NCI-H1105 (cell line): ENCODE data around the gene JPT1.
"Not testable (repeated sequence)": the region's sequence is repeated elsewhere in the genome, so short reads cannot be mapped to it uniquely, and the experiment has no call there.

Source experiments
- DNase-seq: peaks from one replicate; lab custom pipeline; 2025; lab: John Stamatoyannopoulos, UW

JPT1 gene

GRCh38 chr17:75129576-75129975, 24.7 kb downstream of the JPT1 start:
- DNase-seq = no peak

GRCh38 chr17:75128694-75129505, 25.4 kb downstream of the JPT1 start:
- no peak for DNase-seq

- DNase-seq = not testable (repeated sequence)
Observed at GRCh38 chr17:75127936-75128335, 26.4 kb downstream of the JPT1 start.

DNA sequence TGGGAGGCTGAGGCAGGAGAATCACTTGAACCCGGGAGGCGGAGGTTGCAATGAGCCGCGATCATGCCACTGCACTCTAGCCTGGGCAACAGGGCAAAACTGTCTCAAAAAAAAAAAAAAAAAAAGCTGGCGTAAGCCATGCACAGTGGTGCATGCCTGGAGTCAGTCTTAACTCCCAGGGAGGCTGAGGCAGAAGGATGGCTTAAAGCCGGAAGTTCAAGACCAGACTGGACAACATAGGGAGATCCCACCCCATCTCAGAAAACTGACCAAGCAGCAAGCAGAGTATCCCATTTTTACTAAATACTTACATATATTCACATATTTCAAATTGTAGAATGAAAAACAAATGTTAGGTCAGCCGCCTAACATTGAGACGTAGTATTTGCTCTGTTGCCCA, 27.4 kb downstream of the JPT1 start:
- DNase-seq = no peak

DNA sequence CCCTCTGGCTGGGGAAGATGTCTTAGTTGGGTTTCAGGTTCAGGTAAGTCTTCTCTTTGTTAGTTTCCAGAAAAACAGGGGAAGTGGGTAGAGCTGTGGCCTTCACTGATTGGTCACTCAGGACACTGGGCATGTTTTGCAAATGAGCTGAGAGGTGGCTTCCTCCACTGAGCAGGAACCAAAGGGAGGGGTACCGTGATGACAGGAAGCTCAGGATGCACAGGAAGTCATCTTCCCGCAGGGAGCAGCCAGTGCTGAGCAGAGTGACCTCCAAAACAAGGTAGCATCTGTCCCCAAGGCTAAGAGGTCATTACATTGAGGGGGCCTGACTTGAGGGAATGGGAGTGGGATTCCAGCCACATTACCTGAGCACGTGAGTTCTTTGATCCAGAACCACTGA, 28.3 kb downstream of the JPT1 start:
- no peak for DNase-seq

DNA sequence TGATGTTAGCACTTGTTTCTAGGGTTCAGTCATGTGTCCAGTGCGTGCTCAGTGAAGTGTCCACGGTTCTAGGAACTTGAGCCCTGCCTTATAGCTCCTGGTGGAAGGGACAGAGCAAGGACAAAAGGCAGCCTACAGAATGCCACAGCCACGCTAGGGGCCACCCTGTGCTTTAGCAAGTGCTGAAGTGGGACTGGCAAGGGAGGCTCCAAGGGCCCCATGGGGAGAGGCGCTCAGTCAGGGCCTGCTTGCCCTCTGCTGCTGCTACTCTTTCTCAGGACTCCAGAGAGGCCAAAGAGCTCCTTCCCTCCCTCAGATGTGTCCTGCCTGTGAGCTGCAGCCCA, 29.5 kb downstream of the JPT1 start:
- no peak for DNase-seq

DNA sequence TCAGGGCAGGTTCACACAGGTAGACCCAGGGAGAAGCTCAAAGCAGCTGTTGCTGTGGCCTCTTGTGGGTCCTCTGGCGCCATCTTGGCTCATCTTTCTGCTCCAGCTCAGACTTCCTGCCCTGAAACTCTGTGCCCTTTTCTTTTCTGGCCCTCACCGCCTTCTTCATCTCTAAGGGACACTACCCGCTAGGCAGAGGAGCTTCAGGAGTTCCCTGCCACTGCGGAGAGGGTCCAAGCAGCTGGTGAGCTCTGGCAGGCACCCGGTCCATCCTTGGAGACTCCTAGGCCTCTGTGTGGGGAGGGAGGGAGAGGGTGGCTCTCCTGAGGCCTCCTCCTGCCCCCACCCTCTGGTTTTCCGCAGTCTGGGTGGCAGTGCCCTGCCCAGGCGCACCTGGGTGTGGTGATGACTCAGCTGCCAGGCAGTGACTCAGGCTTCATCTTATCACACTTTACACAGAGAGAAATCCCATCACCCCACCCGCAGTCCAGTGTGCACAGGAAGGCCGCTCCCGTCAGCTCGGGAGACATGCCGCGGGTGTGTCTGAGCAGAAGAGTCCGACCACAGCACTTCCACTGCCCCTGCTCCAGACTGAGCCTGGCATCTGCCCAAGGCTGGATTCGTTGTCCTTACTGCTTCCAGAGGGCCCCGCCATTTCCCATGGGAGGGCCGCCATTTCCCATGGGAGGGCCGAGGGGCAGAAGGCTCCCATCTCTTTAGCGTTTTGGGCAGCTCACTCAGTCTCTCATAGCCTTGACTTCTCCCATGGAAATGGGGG, 30.1 kb downstream of the JPT1 start:
- no peak for DNase-seq

GRCh38 chr17:75118307-75118706, 36.0 kb downstream of the JPT1 start:
- no peak for DNase-seq

GRCh38 chr17:75116737-75117136, 37.6 kb downstream of the JPT1 start:
- no peak for DNase-seq

DNA sequence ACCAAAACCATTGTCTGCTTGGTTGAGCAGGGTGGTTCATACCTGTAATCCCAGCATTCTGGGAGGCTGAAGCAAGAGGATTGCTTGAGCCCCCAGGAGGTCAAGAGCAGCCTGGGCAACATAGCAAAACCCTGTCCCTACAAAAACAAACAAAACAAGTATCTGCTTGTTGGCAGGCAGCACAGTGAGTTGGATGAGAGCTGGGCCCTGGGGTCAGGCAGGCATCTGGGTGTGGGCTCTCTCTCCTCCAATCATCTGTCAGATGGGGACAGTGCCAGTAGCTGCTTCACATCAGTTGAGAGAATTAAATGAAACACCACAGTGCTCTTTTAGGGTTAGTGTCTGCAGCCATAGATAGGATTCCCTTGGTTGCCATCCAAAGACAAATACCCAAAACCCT, 38.8 kb downstream of the JPT1 start:
- DNase-seq = no peak

DNA sequence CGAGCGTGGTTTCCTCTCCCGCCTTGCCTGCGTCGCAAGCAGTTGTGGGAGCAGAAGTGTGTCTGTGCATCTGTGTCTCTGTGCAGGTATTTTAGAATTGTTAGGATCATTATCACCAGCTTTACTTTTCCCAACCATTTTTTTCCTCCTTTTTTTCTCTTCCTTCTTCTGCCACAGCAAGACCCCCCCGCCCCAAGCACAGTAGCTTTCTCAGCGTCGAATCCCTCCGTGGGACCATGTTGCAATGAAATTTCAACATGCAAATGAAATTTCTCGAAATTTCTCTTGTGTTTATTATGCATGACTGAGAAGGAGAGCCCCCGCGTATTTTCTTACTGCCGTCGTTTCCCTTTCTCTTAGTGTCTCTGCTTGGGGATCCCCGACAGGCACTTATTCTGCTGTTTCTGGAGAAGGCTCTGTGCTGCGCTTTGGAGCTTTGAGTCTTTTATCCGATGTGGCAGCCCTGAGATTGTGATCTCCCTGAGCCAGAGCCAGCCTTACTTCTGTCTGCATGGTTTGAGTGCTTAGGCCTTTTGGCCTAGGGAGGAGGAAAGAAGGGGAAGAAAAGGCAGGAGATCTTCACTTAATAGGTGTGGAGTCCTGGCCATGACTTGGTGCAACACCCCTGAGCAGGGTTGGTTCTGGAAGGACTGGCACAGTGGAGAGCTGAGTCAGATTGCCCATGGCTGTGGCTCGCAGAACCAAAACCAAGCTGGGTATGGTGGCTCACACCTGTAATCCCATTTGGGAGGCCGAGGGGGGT, 39.6 kb downstream of the JPT1 start:
- no peak for DNase-seq

- DNase-seq = peak; percentile 59
Observed at GRCh38 chr17:75113798-75114551, 40.3 kb downstream of the JPT1 start.

DNA sequence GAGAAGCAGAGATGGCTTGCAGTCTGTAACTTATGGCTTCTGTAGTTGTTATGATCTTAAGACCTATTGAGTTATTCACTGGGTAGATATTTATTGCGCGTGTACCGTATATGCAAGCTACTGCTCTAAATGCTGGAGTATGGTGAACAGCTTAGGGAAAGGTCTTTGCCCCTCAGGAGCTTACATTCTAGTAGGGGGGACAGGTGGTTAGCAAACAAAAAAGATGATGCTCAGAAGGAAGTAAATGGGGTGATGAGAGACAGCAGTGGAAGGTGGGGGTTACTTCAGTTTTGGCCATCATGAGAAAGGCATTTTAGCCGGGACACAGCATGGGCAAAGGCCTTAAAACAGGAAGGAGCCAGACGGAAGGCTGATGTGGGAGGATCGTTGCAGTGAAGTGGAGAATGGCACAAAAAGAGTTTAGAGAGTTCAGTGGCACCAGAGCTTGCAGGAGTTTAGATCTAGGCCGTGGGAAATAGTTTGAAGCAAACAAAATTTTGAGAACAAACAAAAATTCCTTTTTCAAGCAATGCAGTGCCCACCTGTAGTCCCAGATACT, 42.5 kb downstream of the JPT1 start:
- DNase-seq = no peak

DNA sequence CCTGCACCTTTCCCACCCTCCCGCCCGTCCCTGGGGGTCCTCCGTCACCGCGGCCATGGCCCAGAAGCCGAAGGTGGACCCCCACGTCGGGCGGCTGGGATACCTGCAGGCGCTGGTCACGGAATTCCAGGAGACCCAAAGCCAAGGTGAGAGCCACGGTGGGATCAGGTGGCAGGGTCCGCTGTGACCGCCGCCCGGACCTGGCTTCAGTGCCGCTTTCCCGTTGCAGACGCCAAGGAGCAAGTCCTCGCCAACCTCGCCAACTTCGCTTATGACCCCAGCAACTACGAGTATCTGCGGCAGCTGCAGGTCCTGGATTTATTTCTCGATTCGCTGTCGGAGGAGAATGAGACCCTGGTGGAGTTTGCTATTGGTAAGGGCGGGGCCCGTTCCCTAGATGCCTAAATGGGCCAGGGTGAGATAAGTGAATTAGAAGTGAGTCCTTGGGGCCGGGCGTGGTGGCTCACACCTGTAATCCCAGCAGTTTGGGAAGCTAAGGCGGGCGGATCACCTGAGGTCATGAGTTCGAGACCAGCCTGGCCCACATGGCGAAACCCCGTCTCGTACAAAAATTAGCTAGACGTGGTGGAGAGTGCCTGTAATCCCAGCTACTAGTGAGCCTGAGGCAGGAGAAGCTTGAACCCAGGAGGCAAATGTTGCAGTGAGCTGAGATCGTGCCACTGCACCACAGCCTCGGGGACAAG, 43.9 kb downstream of the JPT1 start:
- DNase-seq = no peak

DNA sequence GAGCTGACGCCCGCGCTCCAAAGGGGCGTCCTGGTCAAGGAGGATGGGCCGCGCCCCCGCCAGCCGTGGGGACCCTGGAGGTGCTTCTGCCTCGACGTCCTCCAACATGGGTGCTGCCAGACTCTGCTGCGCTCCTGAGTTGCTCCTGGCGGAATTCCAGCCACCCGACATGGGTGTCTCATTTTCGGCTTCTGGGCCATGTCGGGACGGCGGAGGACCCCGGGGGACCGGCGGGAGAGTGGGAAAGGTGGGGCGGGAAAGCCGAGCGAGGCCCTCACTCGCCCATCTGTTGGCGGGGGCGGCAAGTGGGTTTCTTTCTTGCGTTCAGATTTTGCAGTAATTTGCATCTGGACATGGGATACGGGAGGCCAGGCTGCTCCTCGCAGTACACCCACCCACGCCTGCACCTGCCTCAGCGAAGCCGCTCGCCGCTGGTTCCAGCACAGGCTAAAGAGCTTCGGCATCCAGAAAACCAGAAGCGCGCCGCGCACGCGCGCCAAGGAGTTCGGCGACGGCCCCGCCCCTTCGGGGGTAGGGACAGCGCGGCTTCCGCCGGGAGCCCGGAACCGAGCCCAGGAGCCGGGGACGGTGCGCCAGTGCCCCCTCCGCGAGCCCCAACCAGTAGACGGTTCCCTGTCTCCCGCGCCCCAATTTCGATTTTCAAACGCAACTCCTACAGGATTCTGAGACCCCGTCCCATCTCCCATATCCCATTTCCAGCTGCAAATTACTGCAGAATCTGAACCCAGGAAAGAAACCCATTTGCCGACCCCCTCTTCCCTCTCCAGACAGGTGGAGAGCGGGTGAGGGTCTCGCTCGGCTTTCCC, 44.7 kb downstream of the JPT1 start, which contains the start of gene ARMC7:
ARMC7 (plus strand) TSS at position 563 of the 827 bp plus-strand sequence. CDS start 320 bp downstream, outside the sequence.
- peak; percentile 68 for DNase-seq

DNA sequence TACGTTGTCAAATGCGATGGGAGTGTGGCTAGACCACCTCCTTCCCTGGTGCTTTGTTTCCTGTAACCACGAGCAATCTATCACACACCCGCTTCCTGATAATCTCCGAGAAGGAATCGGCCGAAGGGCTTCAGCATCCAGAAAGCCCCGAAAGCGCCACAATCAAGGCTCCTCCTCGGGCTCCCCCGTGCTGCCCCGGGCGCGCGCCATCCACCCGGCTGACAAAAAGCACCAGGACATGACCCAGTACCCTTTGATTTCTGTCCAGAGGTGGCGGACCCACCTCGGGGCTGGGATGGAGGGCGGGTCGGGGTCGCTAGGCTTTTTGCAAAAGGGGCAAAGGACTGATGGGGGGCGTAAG, 45.3 kb downstream of the JPT1 start:
- no peak for DNase-seq

- DNase-seq = no peak
Observed at GRCh38 chr17:75108193-75108592, 46.1 kb downstream of the JPT1 start.

- DNase-seq = peak; percentile 35
Observed at GRCh38 chr17:75105126-75106080, 48.9 kb downstream of the JPT1 start.
